Upper lobe of left lung (tissue), 6 donors: Measurements from ENCODE around the gene GUCY1B1. TPM values are rescaled to one million over a fixed set of nuclear protein-coding genes. Genes with fewer than 3 reads are reported as not detected.
A peak's percentile ranks its signal among the peaks of the same experiment; 100 is the strongest.

Experiments
- ATAC-seq, 2 donors: fragments of 200-7000 bp; cut with Tn5 transposase; one replicate each; pipeline ENCODE4 v1.9.1; 2022; ENCODE audit warnings: mild to moderate bottlenecking in 2 of 2, moderate library complexity in 2 of 2; ENCODE audit not compliant: low FRiP score in 2 of 2
- DNase-seq, 2 donors: peaks; one replicate each; pipeline ENCODE4 v3.0.0-alpha.2; 2019 to 2020
- H3K27ac ChIP-seq, 4 donors: fragments of 200-600 bp; sonication (generic); one replicate each; pipeline ENCODE4 v1.5.1; 2016 to 2019
- H3K27me3 ChIP-seq, 4 donors: fragments of 200-600 bp; sonication (generic); one replicate each; pipeline ENCODE4 v1.5.1; 2017 to 2019
- H3K36me3 ChIP-seq, 4 donors: fragments of 200-600 bp; sonication (generic); one replicate each; pipeline ENCODE4 v1.5.1; 2016 to 2019
- H3K4me1 ChIP-seq, 4 donors: fragments of 200-600 bp; sonication (generic); one replicate each; pipeline ENCODE4 v1.5.1; 2018 to 2019
- H3K4me3 ChIP-seq, 4 donors: fragments of 200-600 bp; sonication (generic); one replicate each; pipeline ENCODE4 v1.5.1; 2017 to 2019; ENCODE audit warnings: mild to moderate bottlenecking in 2 of 4, moderate library complexity in 1 of 4
- H3K9me3 ChIP-seq, 4 donors: fragments of 200-600 bp; sonication (generic); one replicate each; pipeline ENCODE4 v1.5.1; 2018 to 2019
- EP300 ChIP-seq, 4 donors: sonication (generic); formaldehyde crosslinking; IDR thresholded peaks; one replicate each; pipeline ENCODE4 v1.5.1; 2017; ENCODE audit warnings: antibody characterized with exemption in 4 of 4, control low read depth in 2 of 4
- POLR2A ChIP-seq, 4 donors: fragments of 450-650 bp; IDR thresholded peaks; one replicate each; pipeline ENCODE4 v1.5.1; 2016 to 2017; ENCODE audit warnings: antibody characterized with exemption in 4 of 4, mild to moderate bottlenecking in 2 of 4
- POLR2AphosphoS5 ChIP-seq, 2 donors: sonication (generic); formaldehyde crosslinking; IDR thresholded peaks; one replicate each; pipeline ENCODE4 v1.5.1; 2017; ENCODE audit warnings: antibody characterized with exemption in 2 of 2
- WGBS, 2 donors: methylation state at CpG; one replicate each; pipeline ENCODE4 v1.1.5; 2017 to 2018; 5-methylcytosine and 5-hydroxymethylcytosine counted together
- total RNA-seq, 6 donors: library from RNA; depleted of rRNA in 4 of 6; stranded (reverse); fragments of >200 nt in 4 of 6; gene quantifications; one replicate each; pipeline versions ENCODE4 v1.1.0 to v1.2.1, GENCODE V29; 2016 to 2021
- TF ChIP-seq, protein P1 (sequence below), 6 experiments: fragments of 450-650 bp in 4 of 6; fragments of 200-600 bp in 2 of 6; sonication (generic) in 2 of 6; IDR thresholded peaks; one replicate each; pipeline ENCODE4 v1.5.1; 2016 to 2019; ENCODE audit warnings: antibody characterized with exemption in 6 of 6
- donor health status: DM: no; HTN: no; CAD: no; lungs with moderate emphysema.
- donor health status: DM: no; HTN: yes; CAD: no; lungs with severe emphysema.

GUCY1B1 gene
- total RNA-seq, 6 donors from 2014 or later, result 8.1 to 24.1 (median 13.2) TPM

DNA sequence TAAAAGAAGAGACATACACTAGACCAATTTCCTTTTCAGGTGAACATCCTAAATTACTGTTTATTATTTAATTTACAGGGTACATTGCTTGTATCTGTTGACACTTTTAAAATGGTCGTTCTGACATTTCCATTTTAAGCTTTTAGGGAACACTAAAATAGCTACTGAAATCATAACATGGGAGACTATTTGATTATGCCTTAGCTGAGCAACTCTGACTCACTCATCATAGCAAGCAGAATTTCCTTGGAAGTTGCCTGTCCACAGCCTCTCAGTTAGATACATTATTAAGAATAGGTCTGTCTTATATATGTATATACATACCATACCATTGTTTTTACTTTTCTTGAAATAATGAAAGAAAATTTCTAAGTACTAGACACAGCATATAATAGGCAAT is 22.0 kb downstream of the GUCY1B1 start:
- TF ChIP-seq EP300 (IDR thresholded peaks at IDR 0.05) (no peak), POLR2AphosphoS5 (IDR thresholded peaks at IDR 0.05) (no peak), POLR2A (IDR thresholded peaks at IDR 0.05) (no peak)
- TF ChIP-seq, protein P1, sequence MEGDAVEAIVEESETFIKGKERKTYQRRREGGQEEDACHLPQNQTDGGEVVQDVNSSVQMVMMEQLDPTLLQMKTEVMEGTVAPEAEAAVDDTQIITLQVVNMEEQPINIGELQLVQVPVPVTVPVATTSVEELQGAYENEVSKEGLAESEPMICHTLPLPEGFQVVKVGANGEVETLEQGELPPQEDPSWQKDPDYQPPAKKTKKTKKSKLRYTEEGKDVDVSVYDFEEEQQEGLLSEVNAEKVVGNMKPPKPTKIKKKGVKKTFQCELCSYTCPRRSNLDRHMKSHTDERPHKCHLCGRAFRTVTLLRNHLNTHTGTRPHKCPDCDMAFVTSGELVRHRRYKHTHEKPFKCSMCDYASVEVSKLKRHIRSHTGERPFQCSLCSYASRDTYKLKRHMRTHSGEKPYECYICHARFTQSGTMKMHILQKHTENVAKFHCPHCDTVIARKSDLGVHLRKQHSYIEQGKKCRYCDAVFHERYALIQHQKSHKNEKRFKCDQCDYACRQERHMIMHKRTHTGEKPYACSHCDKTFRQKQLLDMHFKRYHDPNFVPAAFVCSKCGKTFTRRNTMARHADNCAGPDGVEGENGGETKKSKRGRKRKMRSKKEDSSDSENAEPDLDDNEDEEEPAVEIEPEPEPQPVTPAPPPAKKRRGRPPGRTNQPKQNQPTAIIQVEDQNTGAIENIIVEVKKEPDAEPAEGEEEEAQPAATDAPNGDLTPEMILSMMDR (IDR thresholded peaks at IDR 0.05), result no peak
- no peaks in the 10 kb centered on the region for H3K9me3 ChIP-seq
- no peaks in the 10 kb centered on the region for H3K27me3 ChIP-seq
- no peak overlapping the region for H3K4me3 ChIP-seq
- DNase-seq (no peak), ATAC-seq (no peak)
- H3K27ac ChIP-seq, result no peak overlapping the region
- peaks cover 4 to 19% (median 12%) of the 10 kb centered on the region in 4 donors for H3K4me1 ChIP-seq
- 69 to 72% methylated on average over 1 of the region's 1 CpG for WGBS, 2 donors
- H3K36me3 ChIP-seq, result no peaks in the 10 kb centered on the region

DNA sequence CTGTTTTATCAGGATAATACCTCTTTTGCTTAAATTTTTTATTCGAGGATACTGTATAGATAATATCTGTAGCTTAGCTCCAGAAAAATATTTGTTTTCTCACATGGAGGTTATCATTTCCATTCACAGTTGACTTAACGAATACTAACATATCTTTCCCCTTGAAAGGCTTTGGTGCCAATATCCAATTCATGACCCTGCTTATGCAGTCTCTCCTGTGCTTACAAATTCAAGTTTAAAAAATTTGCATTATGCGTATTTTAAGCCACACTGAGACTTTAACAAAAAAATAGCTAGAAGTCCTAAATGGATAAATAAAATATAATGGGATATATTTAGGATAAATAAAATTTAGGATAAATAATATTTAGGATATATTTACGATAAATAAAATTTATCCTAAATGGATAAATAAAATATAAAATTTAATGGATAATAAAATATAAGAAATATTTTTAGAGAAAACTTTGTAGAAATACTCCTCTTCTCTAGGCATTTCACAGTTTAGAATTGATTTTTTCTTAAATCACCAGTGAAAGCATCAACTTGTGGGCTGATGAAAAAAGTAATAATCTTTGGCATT is 22.5 kb downstream of the GUCY1B1 start:
- TF ChIP-seq POLR2A (IDR thresholded peaks at IDR 0.05), result no peak
- TF ChIP-seq POLR2AphosphoS5 (IDR thresholded peaks at IDR 0.05), result no peak
- TF ChIP-seq, protein P1 (IDR thresholded peaks at IDR 0.05), result no peak
- TF ChIP-seq EP300 (IDR thresholded peaks at IDR 0.05), result no peak
- Histone ChIP-seq H3K27me3 (no peaks in the 10 kb centered on the region), H3K4me3 (no peak overlapping the region), H3K4me1 (peaks cover 4 to 19% (median 12%) of the 10 kb centered on the region in 4 donors), H3K27ac (no peak overlapping the region), H3K9me3 (no peaks in the 10 kb centered on the region), H3K36me3 (no peaks in the 10 kb centered on the region)
- ATAC-seq (no peak), DNase-seq (no peak)
- 92 to 93% methylated on average over 4 of the region's 4 CpGs for WGBS, 2 donors

DNA sequence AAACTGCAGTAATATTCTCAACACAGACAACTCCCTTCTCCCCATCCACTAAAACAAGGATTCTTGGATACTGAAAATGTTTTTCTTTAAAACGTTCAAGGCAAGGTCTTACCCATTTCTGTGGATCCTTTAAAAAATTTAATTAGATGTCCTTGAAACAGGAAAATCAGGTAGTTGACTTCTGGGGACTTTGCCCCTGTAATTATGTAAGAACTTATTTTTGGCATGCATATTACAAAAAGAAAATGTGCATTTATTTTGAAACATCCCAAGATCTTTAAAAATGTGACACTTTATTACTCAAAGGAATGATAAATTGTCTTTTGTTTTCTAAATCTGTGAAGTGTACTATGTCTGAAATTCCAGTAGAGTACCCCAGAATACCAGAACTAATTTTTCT is 25.8 kb downstream of the GUCY1B1 start:
- no peak for DNase-seq
- 60 to 70% methylated on average over 1 of the region's 1 CpG for WGBS, 2 donors
- no peaks in the 10 kb centered on the region for H3K9me3 ChIP-seq

DNA sequence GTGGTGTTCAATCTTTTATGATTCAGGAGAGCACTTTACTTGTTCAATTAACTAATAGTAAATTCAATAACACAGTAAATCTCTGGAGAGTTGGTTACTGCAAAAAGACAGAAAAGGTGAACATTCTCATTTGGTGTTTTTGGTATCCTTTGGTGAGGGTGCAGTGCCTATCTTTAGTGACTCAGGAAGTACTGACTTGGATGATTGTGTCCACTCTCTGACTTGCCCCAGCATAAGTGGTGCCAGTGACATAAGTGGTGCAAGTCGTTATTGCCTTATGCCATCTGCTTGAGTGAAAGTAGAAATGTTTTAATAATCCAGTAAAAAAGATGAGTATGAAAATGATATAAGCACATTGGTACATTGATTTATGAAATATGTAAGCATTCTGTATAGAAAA is 27.0 kb downstream of the GUCY1B1 start:
- Histone ChIP-seq H3K4me1 (peaks cover 0 to 4% (median 1%) of the 10 kb centered on the region in 4 donors), H3K36me3 (no peaks in the 10 kb centered on the region), H3K9me3 (no peaks in the 10 kb centered on the region), H3K27ac (no peak overlapping the region), H3K4me3 (no peak overlapping the region), H3K27me3 (no peaks in the 10 kb centered on the region)
- WGBS, 2 donors, result 48 to 63% methylated on average over 1 of the region's 1 CpG
- TF ChIP-seq POLR2A (IDR thresholded peaks at IDR 0.05) (no peak), EP300 (IDR thresholded peaks at IDR 0.05) (no peak), POLR2AphosphoS5 (IDR thresholded peaks at IDR 0.05) (no peak)
- TF ChIP-seq, protein P1 (IDR thresholded peaks at IDR 0.05), result no peak
- DNase-seq, result peak in 1 of 2 donors; percentile 42
- ATAC-seq, result no peak

More for the DNA sequence above, 25.8 kb downstream of the GUCY1B1 start:
- Histone ChIP-seq H3K27me3 (no peaks in the 10 kb centered on the region), H3K4me1 (peaks cover 0 to 4% (median 1%) of the 10 kb centered on the region in 4 donors), H3K27ac (no peak overlapping the region), H3K36me3 (no peaks in the 10 kb centered on the region), H3K4me3 (no peak overlapping the region)
- no peak for ATAC-seq
- TF ChIP-seq POLR2AphosphoS5 (IDR thresholded peaks at IDR 0.05) (no peak), EP300 (IDR thresholded peaks at IDR 0.05) (no peak), POLR2A (IDR thresholded peaks at IDR 0.05) (no peak)
- TF ChIP-seq, protein P1 (IDR thresholded peaks at IDR 0.05), result no peak
